ENCODE measurements around the gene DMXL1. TPM values are rescaled to one million over a fixed set of nuclear protein-coding genes. Genes with fewer than 3 reads are reported as not detected.
A peak's percentile ranks its signal among the peaks of the same experiment; 100 is the strongest.

Gene DMXL1
- total and polyA plus RNA-seq, 4 donors: 10.5 to 69.7 (median 34.3) TPM

DNA sequence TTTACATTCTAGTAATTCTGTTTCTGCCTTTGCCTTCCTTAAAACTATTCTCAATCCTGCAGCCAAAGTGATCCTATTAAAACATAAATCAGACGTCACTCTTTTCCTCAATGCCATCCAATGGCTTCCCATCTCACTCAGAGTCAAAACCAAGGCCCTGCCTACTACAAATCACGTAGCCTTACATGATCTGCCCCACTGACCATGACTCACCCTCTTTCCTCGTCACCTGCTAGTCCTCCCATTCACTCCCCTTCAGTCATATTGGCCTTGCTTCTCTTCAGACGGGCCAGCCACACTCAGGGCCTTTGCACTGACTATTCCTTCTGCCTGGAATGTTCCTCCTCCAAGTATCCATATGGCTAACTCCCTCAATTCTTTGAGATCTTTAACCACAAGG is 39.0 kb upstream of the DMXL1 start:
- Histone ChIP-seq H3K9me3 (ENCODE audit: control insufficient read depth, low read length) (no peaks in the 10 kb centered on the region), H3K27me3 (ENCODE audit: control insufficient read depth in 1 of 2, insufficient read depth in 2 of 2, low read length in 1 of 2) (no peaks in the 10 kb centered on the region), H3K4me3 (ENCODE audit: low read length in 2 of 2) (no peak overlapping the region), H3K4me1 (ENCODE audit: control insufficient read depth in 1 of 2, insufficient read depth in 2 of 2, low read length in 2 of 2) (no peaks in the 10 kb centered on the region), H3K36me3 (ENCODE audit: control insufficient read depth in 1 of 2, insufficient read depth in 2 of 2, low read length in 1 of 2) (no peaks in the 10 kb centered on the region), H3K27ac (ENCODE audit: low read depth in 1 of 2, low read length in 2 of 2) (no peak overlapping the region)
- 81 to 87% methylated on average over 4 of the region's 4 CpGs for whole genome bisulfite sequencing, 2 donors
- DNase-seq (peak in 1 of 2 donors; percentile 52), ATAC-seq (ENCODE audit: low FRiP score) (no peak)
- intact Hi-C loops (cut with DNase I): no loop called here

DNA sequence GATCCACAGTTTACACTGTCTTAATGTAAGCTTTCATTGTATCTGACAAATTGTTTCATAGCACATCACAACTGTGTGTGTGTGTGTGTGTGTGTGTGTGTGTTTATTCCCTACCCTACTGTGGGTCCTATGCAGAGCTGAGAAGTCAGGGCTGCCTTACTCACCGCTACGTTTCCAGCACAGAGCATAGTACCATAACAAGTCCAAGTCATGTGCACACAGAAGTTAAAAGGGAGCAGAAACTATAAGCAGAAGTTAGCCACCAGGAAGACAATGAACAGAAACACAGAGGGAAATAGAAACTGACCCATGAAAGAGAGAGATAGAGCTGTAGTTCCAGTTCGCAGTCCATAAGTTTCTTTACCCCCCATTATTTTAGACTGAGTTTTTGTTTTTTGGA is 38.2 kb upstream of the DMXL1 start:
- Histone ChIP-seq H3K4me1 (ENCODE audit: control insufficient read depth in 1 of 2, insufficient read depth in 2 of 2, low read length in 2 of 2) (no peaks in the 10 kb centered on the region), H3K27me3 (ENCODE audit: control insufficient read depth in 1 of 2, insufficient read depth in 2 of 2, low read length in 1 of 2) (no peaks in the 10 kb centered on the region), H3K4me3 (ENCODE audit: low read length in 2 of 2) (no peak overlapping the region), H3K9me3 (ENCODE audit: control insufficient read depth, low read length) (no peaks in the 10 kb centered on the region), H3K27ac (ENCODE audit: low read depth in 1 of 2, low read length in 2 of 2) (no peak overlapping the region), H3K36me3 (ENCODE audit: control insufficient read depth in 1 of 2, insufficient read depth in 2 of 2, low read length in 1 of 2) (no peaks in the 10 kb centered on the region)
- ATAC-seq (ENCODE audit: low FRiP score): no peak
- no peak for DNase-seq
- intact Hi-C loops (cut with DNase I): no loop called here
- 84 to 85% methylated on average over 3 of the region's 3 CpGs for WGBS, 2 donors

DNA sequence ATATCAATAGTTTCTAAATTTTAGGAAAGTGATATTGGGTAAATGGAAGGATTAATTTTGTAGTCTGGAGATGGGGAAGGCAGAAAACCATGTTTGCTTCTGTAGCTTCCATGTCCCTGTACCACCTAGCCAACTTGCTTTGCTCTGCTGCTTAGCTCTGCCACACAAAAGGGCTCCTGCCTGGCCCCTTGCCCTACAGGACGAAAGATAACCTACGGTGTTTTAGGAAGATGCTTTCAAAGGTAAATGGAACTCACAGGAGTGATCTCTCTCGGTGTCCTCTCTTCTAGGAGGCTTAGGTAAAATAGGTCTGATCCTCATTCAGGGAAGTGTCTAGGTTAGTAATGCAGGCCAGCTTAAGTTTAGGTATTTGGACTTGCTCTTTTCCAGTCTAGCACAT is 37.8 kb upstream of the DMXL1 start:
- H3K4me3 ChIP-seq (ENCODE audit: low read length in 2 of 2): no peak overlapping the region
- 78 to 81% methylated on average over 3 of the region's 3 CpGs for WGBS, 2 donors
- no peaks in the 10 kb centered on the region for H3K9me3 ChIP-seq (ENCODE audit: control insufficient read depth, low read length)
- H3K36me3 ChIP-seq (ENCODE audit: control insufficient read depth in 1 of 2, insufficient read depth in 2 of 2, low read length in 1 of 2): no peaks in the 10 kb centered on the region
- no peak overlapping the region for H3K27ac ChIP-seq (ENCODE audit: low read depth in 1 of 2, low read length in 2 of 2)
- no peaks in the 10 kb centered on the region for H3K27me3 ChIP-seq (ENCODE audit: control insufficient read depth in 1 of 2, insufficient read depth in 2 of 2, low read length in 1 of 2)
- H3K4me1 ChIP-seq (ENCODE audit: control insufficient read depth in 1 of 2, insufficient read depth in 2 of 2, low read length in 2 of 2): no peaks in the 10 kb centered on the region
- intact Hi-C loops (cut with DNase I): no loop called here
- DNase-seq (no peak), ATAC-seq (ENCODE audit: low FRiP score) (no peak)

DNA sequence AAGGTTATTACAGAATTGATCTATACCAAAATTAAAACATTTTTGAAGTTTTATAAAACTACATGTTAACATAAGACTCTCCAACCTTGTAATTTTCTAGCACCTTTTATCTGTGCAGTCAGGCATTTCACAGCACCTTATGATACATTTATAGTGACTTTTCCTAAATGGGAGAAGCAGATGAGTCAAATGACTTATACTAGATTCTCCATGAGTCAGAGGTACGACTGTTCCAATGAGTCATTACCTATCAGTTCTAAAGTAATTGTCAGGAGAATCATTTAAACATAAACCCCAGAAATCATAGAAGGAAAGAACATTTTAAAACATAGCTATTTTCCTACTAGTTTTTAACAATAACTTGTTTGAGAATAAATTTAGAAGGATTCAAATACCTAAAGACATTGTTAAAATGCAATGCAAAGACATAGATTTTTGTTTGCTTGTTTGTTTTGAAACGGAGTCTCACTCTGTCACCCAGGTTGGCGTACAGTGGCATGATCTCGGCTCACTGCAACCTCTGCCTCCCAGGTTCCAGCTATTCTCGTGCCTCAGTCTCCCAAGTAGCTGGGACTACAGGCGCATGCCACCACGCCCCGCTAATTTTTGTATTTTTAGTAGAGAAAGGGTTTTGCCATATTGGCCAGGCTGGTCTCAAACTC is 34.7 kb upstream of the DMXL1 start:
- no peak for DNase-seq
- ATAC-seq (ENCODE audit: low FRiP score): no peak
- intact Hi-C loops (cut with DNase I): no loop called here
- Histone ChIP-seq H3K27me3 (ENCODE audit: control insufficient read depth in 1 of 2, insufficient read depth in 2 of 2, low read length in 1 of 2) (no peaks in the 10 kb centered on the region), H3K9me3 (ENCODE audit: control insufficient read depth, low read length) (no peaks in the 10 kb centered on the region), H3K4me1 (ENCODE audit: control insufficient read depth in 1 of 2, insufficient read depth in 2 of 2, low read length in 2 of 2) (no peaks in the 10 kb centered on the region), H3K36me3 (ENCODE audit: control insufficient read depth in 1 of 2, insufficient read depth in 2 of 2, low read length in 1 of 2) (no peaks in the 10 kb centered on the region), H3K4me3 (ENCODE audit: low read length in 2 of 2) (no peak overlapping the region), H3K27ac (ENCODE audit: low read depth in 1 of 2, low read length in 2 of 2) (no peak overlapping the region)
- 93 to 94% methylated on average over 8 of the region's 8 CpGs for WGBS, 2 donors

GRCh38 chr5:119037496-119038215 is 33.2 kb upstream of the DMXL1 start:
- no peak for DNase-seq
- Histone ChIP-seq H3K27ac (ENCODE audit: low read depth in 1 of 2, low read length in 2 of 2) (no peak overlapping the region), H3K27me3 (ENCODE audit: control insufficient read depth in 1 of 2, insufficient read depth in 2 of 2, low read length in 1 of 2) (no peaks in the 10 kb centered on the region), H3K4me1 (ENCODE audit: control insufficient read depth in 1 of 2, insufficient read depth in 2 of 2, low read length in 2 of 2) (no peaks in the 10 kb centered on the region), H3K4me3 (ENCODE audit: low read length in 2 of 2) (no peak overlapping the region), H3K9me3 (ENCODE audit: control insufficient read depth, low read length) (no peaks in the 10 kb centered on the region), H3K36me3 (ENCODE audit: control insufficient read depth in 1 of 2, insufficient read depth in 2 of 2, low read length in 1 of 2) (no peaks in the 10 kb centered on the region)
- ATAC-seq (ENCODE audit: low FRiP score): no peak
- intact Hi-C loops (cut with DNase I): no loop called here
- WGBS, 2 donors: 81 to 82% methylated on average over 16 of the region's 16 CpGs

DNA sequence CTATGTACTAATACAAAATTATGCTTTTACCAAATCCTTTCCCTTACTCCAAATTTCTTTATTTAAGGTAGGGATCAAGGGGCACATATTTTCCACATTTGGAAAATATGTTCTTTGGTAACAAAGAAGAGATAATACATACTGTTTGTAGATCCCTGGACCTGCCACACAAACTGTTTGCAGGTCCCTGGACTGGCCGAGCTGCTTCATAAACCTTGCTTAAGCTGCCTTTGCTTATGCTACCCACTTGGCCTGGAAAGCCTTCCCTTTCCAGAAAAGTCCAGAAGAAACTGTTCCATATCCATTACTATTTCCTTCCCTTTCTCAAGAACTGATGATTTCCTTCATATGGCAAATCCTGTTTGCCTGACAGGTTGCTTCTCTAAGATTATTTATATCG is 22.6 kb upstream of the DMXL1 start:
- Histone ChIP-seq H3K27ac (ENCODE audit: low read depth in 1 of 2, low read length in 2 of 2) (no peak overlapping the region), H3K36me3 (ENCODE audit: control insufficient read depth in 1 of 2, insufficient read depth in 2 of 2, low read length in 1 of 2) (no peaks in the 10 kb centered on the region), H3K4me3 (ENCODE audit: low read length in 2 of 2) (no peak overlapping the region), H3K4me1 (ENCODE audit: control insufficient read depth in 1 of 2, insufficient read depth in 2 of 2, low read length in 2 of 2) (no peaks in the 10 kb centered on the region), H3K9me3 (ENCODE audit: control insufficient read depth, low read length) (no peaks in the 10 kb centered on the region), H3K27me3 (ENCODE audit: control insufficient read depth in 1 of 2, insufficient read depth in 2 of 2, low read length in 1 of 2) (no peaks in the 10 kb centered on the region)
- no peak for DNase-seq
- ATAC-seq (ENCODE audit: low FRiP score): no peak
- intact Hi-C loops (cut with DNase I): no loop called here
- WGBS, 2 donors: 82 to 90% methylated on average over 2 of the region's 2 CpGs

- H3K36me3 ChIP-seq (ENCODE audit: control insufficient read depth in 1 of 2, insufficient read depth in 2 of 2, low read length in 1 of 2): no peaks in the 10 kb centered on the region
- no peaks in the 10 kb centered on the region for H3K9me3 ChIP-seq (ENCODE audit: control insufficient read depth, low read length)
- DNase-seq (no peak), ATAC-seq (ENCODE audit: low FRiP score) (no peak)
- 75 to 83% methylated on average over 7 of the region's 7 CpGs for WGBS, 2 donors
- no peak overlapping the region for H3K4me3 ChIP-seq (ENCODE audit: low read length in 2 of 2)
- H3K27me3 ChIP-seq (ENCODE audit: control insufficient read depth in 1 of 2, insufficient read depth in 2 of 2, low read length in 1 of 2): no peaks in the 10 kb centered on the region
- intact Hi-C loops (cut with DNase I): no loop called here
- H3K27ac ChIP-seq (ENCODE audit: low read depth in 1 of 2, low read length in 2 of 2): no peak overlapping the region
- H3K4me1 ChIP-seq (ENCODE audit: control insufficient read depth in 1 of 2, insufficient read depth in 2 of 2, low read length in 2 of 2): no peaks in the 10 kb centered on the region
Observed at GRCh38 chr5:119049824-119050449, 20.9 kb upstream of the DMXL1 start.

DNA sequence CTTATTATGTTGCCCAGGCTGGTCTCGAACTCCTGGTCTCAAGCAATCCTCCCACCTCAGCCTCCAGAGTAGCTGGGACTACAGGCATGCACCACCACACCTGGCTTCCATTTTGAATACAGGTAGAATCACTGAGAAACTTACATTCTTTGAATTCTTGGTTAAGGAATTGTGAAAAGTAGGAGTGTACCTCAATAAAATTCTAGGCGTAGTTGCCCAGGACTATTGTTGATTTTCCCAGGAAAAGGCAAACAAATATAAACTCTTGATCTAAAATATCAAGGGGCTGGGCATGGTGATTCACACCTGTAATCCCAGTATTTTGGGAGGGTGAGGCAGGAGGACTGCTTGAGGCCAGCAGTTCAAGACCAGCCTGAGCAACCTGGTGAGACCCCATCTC is 16.8 kb upstream of the DMXL1 start:
- Histone ChIP-seq H3K4me3 (ENCODE audit: low read length in 2 of 2) (no peak overlapping the region), H3K36me3 (ENCODE audit: control insufficient read depth in 1 of 2, insufficient read depth in 2 of 2, low read length in 1 of 2) (no peaks in the 10 kb centered on the region), H3K27me3 (ENCODE audit: control insufficient read depth in 1 of 2, insufficient read depth in 2 of 2, low read length in 1 of 2) (no peaks in the 10 kb centered on the region), H3K9me3 (ENCODE audit: control insufficient read depth, low read length) (no peaks in the 10 kb centered on the region), H3K4me1 (ENCODE audit: control insufficient read depth in 1 of 2, insufficient read depth in 2 of 2, low read length in 2 of 2) (no peaks in the 10 kb centered on the region), H3K27ac (ENCODE audit: low read depth in 1 of 2, low read length in 2 of 2) (no peak overlapping the region)
- intact Hi-C loops (cut with DNase I): no loop called here
- no peak for ATAC-seq (ENCODE audit: low FRiP score)
- 92 to 95% methylated on average over 2 of the region's 2 CpGs for WGBS, 2 donors
- DNase-seq: no peak

- no peak for ATAC-seq (ENCODE audit: low FRiP score)
- H3K27me3 ChIP-seq (ENCODE audit: control insufficient read depth in 1 of 2, insufficient read depth in 2 of 2, low read length in 1 of 2): no peaks in the 10 kb centered on the region
Observed at GRCh38 chr5:119055294-119055693, 15.6 kb upstream of the DMXL1 start.

More at GRCh38 chr5:119055294-119055693, 15.6 kb upstream of the DMXL1 start:
- 88 to 91% methylated on average over 2 of the region's 2 CpGs for WGBS, 2 donors
- DNase-seq: no peak
- H3K4me1 ChIP-seq (ENCODE audit: control insufficient read depth in 1 of 2, insufficient read depth in 2 of 2, low read length in 2 of 2): no peaks in the 10 kb centered on the region
- intact Hi-C loops (cut with DNase I): no loop called here
- no peaks in the 10 kb centered on the region for H3K9me3 ChIP-seq (ENCODE audit: control insufficient read depth, low read length)
- H3K4me3 ChIP-seq (ENCODE audit: low read length in 2 of 2): no peak overlapping the region
- H3K36me3 ChIP-seq (ENCODE audit: control insufficient read depth in 1 of 2, insufficient read depth in 2 of 2, low read length in 1 of 2): no peaks in the 10 kb centered on the region
- no peak overlapping the region for H3K27ac ChIP-seq (ENCODE audit: low read depth in 1 of 2, low read length in 2 of 2)

Data from aorta (tissue), 5 donors.